ENCODE data around the gene VIPR2. TPM values are rescaled to one million over a fixed set of nuclear protein-coding genes. Genes with fewer than 3 reads are reported as not detected.
"Not testable (repeated sequence)": the region's sequence is repeated elsewhere in the genome, so short reads cannot be mapped to it uniquely, and the experiment has no call there.

Gene VIPR2
- total RNA-seq, 1 donor from 2014 or later: 0.92 TPM

DNA sequence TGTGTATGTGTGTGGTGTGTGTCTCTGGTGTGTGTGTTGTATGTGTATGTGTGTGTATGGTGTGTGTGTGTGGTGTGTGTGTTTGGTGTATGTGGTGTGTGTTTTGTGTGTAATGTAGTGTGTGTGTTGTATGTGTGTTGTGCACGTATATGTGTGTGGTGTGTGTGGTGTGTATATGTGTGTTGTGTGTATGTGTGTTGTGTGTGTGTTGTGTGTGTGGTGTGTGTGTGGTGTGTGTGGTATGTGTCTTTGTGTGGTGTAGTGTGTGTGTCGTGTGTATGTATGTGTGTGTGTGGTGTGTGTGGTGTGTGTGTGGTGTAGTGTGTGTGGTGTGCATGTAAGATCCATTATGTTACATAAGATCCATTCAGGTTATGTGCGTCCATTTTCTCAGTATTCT, 21.9 kb upstream of the VIPR2 start:
- H3K27ac Mint-ChIP-seq: no peak overlapping the region
- Histone ChIP-seq H3K9me3 (ENCODE audit: low read depth) (no peaks in the 10 kb centered on the region), H3K27me3 (no peaks in the 10 kb centered on the region), H3K79me2 (ENCODE audit: low read depth) (no peaks in the 10 kb centered on the region), H3F3A (ENCODE audit: low read depth) (no peaks in the 10 kb centered on the region), H3K27ac (no peak overlapping the region), H3K4me2 (no peak overlapping the region), H3K4me3 (no peak overlapping the region), H4K20me1 (ENCODE audit: low read depth) (no peaks in the 10 kb centered on the region), H3K36me3 (no peaks in the 10 kb centered on the region), H2AFZ (replicated peaks) (no peak overlapping the region), H3K4me1 (no peaks in the 10 kb centered on the region), H3K9ac (no peak overlapping the region)
- H3K36me3 Mint-ChIP-seq: no peaks in the 10 kb centered on the region
- DNase-seq (ENCODE audit: low spot score): no peak
- no peak overlapping the region for H3K4me3 Mint-ChIP-seq
- peaks cover 2% of the 10 kb centered on the region for H3K27me3 Mint-ChIP-seq (ENCODE audit: insufficient read depth, low read depth)
- peaks cover 3% of the 10 kb centered on the region for H3K9me3 Mint-ChIP-seq
- TF ChIP-seq EZH2 (IDR thresholded peaks at IDR 0.05) (no peak), EZH2phosphoT487 (IDR thresholded peaks at IDR 0.05) (no peak)
- TF ChIP-seq, protein P1, sequence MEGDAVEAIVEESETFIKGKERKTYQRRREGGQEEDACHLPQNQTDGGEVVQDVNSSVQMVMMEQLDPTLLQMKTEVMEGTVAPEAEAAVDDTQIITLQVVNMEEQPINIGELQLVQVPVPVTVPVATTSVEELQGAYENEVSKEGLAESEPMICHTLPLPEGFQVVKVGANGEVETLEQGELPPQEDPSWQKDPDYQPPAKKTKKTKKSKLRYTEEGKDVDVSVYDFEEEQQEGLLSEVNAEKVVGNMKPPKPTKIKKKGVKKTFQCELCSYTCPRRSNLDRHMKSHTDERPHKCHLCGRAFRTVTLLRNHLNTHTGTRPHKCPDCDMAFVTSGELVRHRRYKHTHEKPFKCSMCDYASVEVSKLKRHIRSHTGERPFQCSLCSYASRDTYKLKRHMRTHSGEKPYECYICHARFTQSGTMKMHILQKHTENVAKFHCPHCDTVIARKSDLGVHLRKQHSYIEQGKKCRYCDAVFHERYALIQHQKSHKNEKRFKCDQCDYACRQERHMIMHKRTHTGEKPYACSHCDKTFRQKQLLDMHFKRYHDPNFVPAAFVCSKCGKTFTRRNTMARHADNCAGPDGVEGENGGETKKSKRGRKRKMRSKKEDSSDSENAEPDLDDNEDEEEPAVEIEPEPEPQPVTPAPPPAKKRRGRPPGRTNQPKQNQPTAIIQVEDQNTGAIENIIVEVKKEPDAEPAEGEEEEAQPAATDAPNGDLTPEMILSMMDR (IDR thresholded peaks at IDR 0.05): no peak
- H3K4me1 Mint-ChIP-seq: peaks cover 3% of the 10 kb centered on the region

DNA sequence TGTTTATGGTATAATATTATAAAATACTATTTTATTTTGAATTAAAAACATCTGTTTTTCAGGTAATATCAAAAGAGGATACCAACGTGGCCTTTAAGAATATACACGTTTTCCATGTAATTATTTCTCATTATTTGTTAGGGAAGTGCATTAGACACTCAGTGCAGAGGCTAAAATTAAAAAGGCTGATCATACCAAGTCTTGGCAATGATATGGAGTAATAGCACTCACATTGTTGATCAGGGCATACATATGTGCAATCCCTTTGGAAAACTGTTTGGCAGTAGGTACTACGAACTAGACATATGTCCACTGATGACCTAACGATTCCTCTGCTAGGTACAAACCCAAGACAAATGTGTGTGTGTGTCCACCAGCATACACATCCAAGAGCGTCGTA, 20.7 kb upstream of the VIPR2 start:
- H3K4me3 ChIP-seq: no peak overlapping the region
- no peaks in the 10 kb centered on the region for H3K36me3 Mint-ChIP-seq
- peaks cover 3% of the 10 kb centered on the region for H3K4me1 Mint-ChIP-seq
- H3K4me2 ChIP-seq: no peak overlapping the region
- no peak overlapping the region for H3K9ac ChIP-seq
- H3K9me3 ChIP-seq (ENCODE audit: low read depth): no peaks in the 10 kb centered on the region
- no peaks in the 10 kb centered on the region for H4K20me1 ChIP-seq (ENCODE audit: low read depth)
- no peak overlapping the region for H2AFZ ChIP-seq (replicated peaks)
- no peak for DNase-seq (ENCODE audit: low spot score)
- H3F3A ChIP-seq (ENCODE audit: low read depth): no peaks in the 10 kb centered on the region
- H3K27ac ChIP-seq: no peak overlapping the region
- H3K4me3 Mint-ChIP-seq: no peak overlapping the region
- no peaks in the 10 kb centered on the region for H3K27me3 ChIP-seq
- H3K4me1 ChIP-seq: no peaks in the 10 kb centered on the region
- peaks cover under 1% of the 10 kb centered on the region for H3K9me3 Mint-ChIP-seq
- no peaks in the 10 kb centered on the region for H3K36me3 ChIP-seq
- no peaks in the 10 kb centered on the region for H3K79me2 ChIP-seq (ENCODE audit: low read depth)
- H3K27ac Mint-ChIP-seq: no peak overlapping the region
- peaks cover 2% of the 10 kb centered on the region for H3K27me3 Mint-ChIP-seq (ENCODE audit: insufficient read depth, low read depth)
- TF ChIP-seq EZH2phosphoT487 (IDR thresholded peaks at IDR 0.05): no peak
- no peak for TF ChIP-seq EZH2 (IDR thresholded peaks at IDR 0.05)
- TF ChIP-seq, protein P1 (IDR thresholded peaks at IDR 0.05): no peak

DNA sequence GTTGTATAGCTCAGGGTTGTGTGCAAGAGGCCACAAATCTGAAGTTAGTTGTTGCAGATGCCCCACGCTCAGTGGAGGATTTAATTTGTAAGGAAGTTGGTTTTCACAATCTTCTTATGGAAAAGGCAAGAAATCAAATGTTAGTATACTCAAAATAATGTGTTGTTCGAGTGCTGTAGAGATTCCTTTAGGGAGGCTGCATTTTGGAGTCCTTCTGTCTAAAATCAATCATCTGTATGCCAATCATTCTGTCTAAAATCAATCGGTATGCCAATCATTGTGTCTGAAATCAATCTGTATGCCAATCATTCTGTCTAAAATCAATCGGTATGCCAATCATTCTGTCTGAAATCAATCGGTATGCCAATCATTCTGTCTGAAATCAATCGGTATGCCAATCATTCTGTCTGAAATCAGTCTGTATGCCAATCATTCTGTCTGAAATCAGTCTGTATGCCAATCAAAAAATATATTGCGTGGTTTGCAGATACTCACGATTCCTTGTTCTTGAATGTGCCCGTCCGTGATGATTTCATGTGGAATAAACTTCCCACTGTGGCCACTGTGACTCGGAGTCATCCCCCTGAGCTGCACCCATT, 19.1 kb upstream of the VIPR2 start:
- not testable (repeated sequence) for H3K4me3 ChIP-seq; H3K4me1 ChIP-seq; H3K36me3 ChIP-seq; DNase-seq (ENCODE audit: low spot score); H3K27me3 Mint-ChIP-seq (ENCODE audit: insufficient read depth, low read depth); H3K4me2 ChIP-seq; H3K27ac ChIP-seq; H3K9me3 ChIP-seq (ENCODE audit: low read depth); H4K20me1 ChIP-seq (ENCODE audit: low read depth); H3K79me2 ChIP-seq (ENCODE audit: low read depth); H3K27me3 ChIP-seq; H3K27ac Mint-ChIP-seq; H3K9ac ChIP-seq; H2AFZ ChIP-seq (replicated peaks); H3K9me3 Mint-ChIP-seq; H3F3A ChIP-seq (ENCODE audit: low read depth); H3K4me3 Mint-ChIP-seq; H3K36me3 Mint-ChIP-seq; H3K4me1 Mint-ChIP-seq

DNA sequence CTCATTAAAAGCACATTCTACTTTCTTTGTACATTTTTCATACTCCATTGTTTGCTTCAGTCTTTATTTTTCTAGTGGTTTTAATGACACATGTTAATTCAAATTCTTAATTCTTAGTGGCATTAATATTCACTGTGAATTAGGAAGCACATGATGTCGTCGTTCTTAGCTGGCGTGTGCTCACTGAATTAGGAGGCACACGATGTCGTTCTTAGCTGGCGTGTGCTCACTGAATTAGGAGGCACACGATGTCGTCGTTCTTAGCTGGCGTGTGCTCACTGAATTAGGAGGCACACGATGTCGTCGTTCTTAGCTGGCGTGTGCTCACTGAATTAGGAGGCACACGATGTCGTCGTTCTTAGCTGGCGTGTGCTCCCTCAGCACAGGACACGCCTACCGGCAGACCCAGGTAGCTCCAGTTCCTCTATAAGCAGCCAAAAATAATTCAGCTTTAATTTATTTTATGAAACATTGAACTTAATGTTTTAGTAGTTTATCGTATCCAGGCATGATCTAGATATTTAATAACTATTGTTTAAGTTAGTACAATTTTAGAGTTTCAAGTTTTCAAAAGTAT, 17.5 kb upstream of the VIPR2 start:
- not testable (repeated sequence) for H3K9me3 ChIP-seq (ENCODE audit: low read depth)

More for the DNA sequence above, 17.5 kb upstream of the VIPR2 start:
- H3K27me3 ChIP-seq; H3K27me3 Mint-ChIP-seq (ENCODE audit: insufficient read depth, low read depth); H3K79me2 ChIP-seq (ENCODE audit: low read depth); H3K36me3 Mint-ChIP-seq; H3K27ac Mint-ChIP-seq; H3F3A ChIP-seq (ENCODE audit: low read depth); H2AFZ ChIP-seq (replicated peaks); H3K4me2 ChIP-seq; H3K9me3 Mint-ChIP-seq; H3K4me3 ChIP-seq; DNase-seq (ENCODE audit: low spot score); H3K27ac ChIP-seq; H3K9ac ChIP-seq; H3K36me3 ChIP-seq; H3K4me1 ChIP-seq; H3K4me1 Mint-ChIP-seq; H3K4me3 Mint-ChIP-seq; H4K20me1 ChIP-seq (ENCODE audit: low read depth): not testable (repeated sequence)
